ENCODE measurements around the gene CYP26C1. TPM values are rescaled to one million over a fixed set of nuclear protein-coding genes. Genes with fewer than 3 reads are reported as not detected.
A peak's percentile ranks its signal among the peaks of the same experiment; 100 is the strongest.

The CYP26C1 gene
- 1 to 10 TPM in 1 of 3 donors, under 1 TPM in 1, not detected in 1; 0.12 to 1.3 TPM for polyA plus RNA-seq

GRCh38 chr10:93059975-93060886 is at the start of gene CYP26C1:
Gene CYP26C1 (plus strand): TSS chr10:93060798. CDS start chr10:93061264, 466 bp downstream.
- Mint-ChIP-seq H3K4me1 (peaks cover 11 to 26% of the 10 kb centered on the region in 2 donors), H3K9me3 (no peaks in the 10 kb centered on the region), H3K27ac (no peak within 1 kb of the TSS), H3K27me3 (ENCODE audit: low read depth in 3 of 3) (peaks cover 10 to 13% (median 12%) of the 10 kb centered on the region in 3 donors), H3K4me3 (peak within 1 kb of the TSS in 4 of 5 donors; percentile 33 to 75 (median 53)), H3K36me3 (peaks cover 23 to 29% (median 25%) of the 10 kb centered on the region in 3 donors)
- no peak for DNase-seq

- Mint-ChIP-seq H3K27me3 (ENCODE audit: low read depth in 3 of 3) (no peaks in the 10 kb centered on the region), H3K4me1 (no peaks in the 10 kb centered on the region), H3K27ac (no peak overlapping the region), H3K4me3 (no peak overlapping the region), H3K9me3 (no peaks in the 10 kb centered on the region), H3K36me3 (peaks cover 9 to 10% (median 9%) of the 10 kb centered on the region in 3 donors)
- no peak for DNase-seq
Measured at GRCh38 chr10:93015722-93016121, 44.9 kb upstream of the CYP26C1 start.

GRCh38 chr10:93023013-93023650 is 37.5 kb upstream of the CYP26C1 start:
- H3K27me3 Mint-ChIP-seq (ENCODE audit: low read depth in 3 of 3), result no peaks in the 10 kb centered on the region
- no peak for DNase-seq
- no peak overlapping the region for H3K4me3 Mint-ChIP-seq
- peaks cover 13 to 18% (median 14%) of the 10 kb centered on the region in 3 donors for H3K36me3 Mint-ChIP-seq
- no peak overlapping the region for H3K27ac Mint-ChIP-seq
- no peaks in the 10 kb centered on the region for H3K4me1 Mint-ChIP-seq
- H3K9me3 Mint-ChIP-seq, result no peaks in the 10 kb centered on the region

- DNase-seq, result no peak
- H3K4me1 Mint-ChIP-seq, result no peaks in the 10 kb centered on the region
- peaks cover 13 to 16% (median 15%) of the 10 kb centered on the region in 3 donors for H3K36me3 Mint-ChIP-seq
Measured at GRCh38 chr10:93026072-93026471, 34.5 kb upstream of the CYP26C1 start.

GRCh38 chr10:93027508-93027907 is 33.1 kb upstream of the CYP26C1 start:
- no peaks in the 10 kb centered on the region for H3K9me3 Mint-ChIP-seq
- no peak for DNase-seq
- H3K4me1 Mint-ChIP-seq, result no peaks in the 10 kb centered on the region
- H3K36me3 Mint-ChIP-seq, result peaks cover 13 to 20% (median 16%) of the 10 kb centered on the region in 3 donors
- H3K27me3 Mint-ChIP-seq (ENCODE audit: low read depth in 3 of 3), result no peaks in the 10 kb centered on the region
- H3K4me3 Mint-ChIP-seq, result no peak overlapping the region
- H3K27ac Mint-ChIP-seq, result no peak overlapping the region

More at GRCh38 chr10:93026072-93026471, 34.5 kb upstream of the CYP26C1 start:
- Mint-ChIP-seq H3K27me3 (ENCODE audit: low read depth in 3 of 3) (no peaks in the 10 kb centered on the region), H3K4me3 (no peak overlapping the region), H3K9me3 (no peaks in the 10 kb centered on the region), H3K27ac (no peak overlapping the region)

- Mint-ChIP-seq H3K9me3 (no peaks in the 10 kb centered on the region), H3K4me1 (no peaks in the 10 kb centered on the region), H3K27ac (no peak overlapping the region), H3K27me3 (ENCODE audit: low read depth in 3 of 3) (no peaks in the 10 kb centered on the region), H3K4me3 (no peak overlapping the region), H3K36me3 (peaks cover 13 to 19% (median 16%) of the 10 kb centered on the region in 3 donors)
- no peak for DNase-seq
Measured at GRCh38 chr10:93028883-93029282, 31.7 kb upstream of the CYP26C1 start.

- no peak overlapping the region for H3K27ac Mint-ChIP-seq
- no peak for DNase-seq
- peaks cover 13 to 17% (median 16%) of the 10 kb centered on the region in 3 donors for H3K36me3 Mint-ChIP-seq
- no peak overlapping the region for H3K4me3 Mint-ChIP-seq
- H3K27me3 Mint-ChIP-seq (ENCODE audit: low read depth in 3 of 3), result no peaks in the 10 kb centered on the region
- H3K9me3 Mint-ChIP-seq, result no peaks in the 10 kb centered on the region
- no peaks in the 10 kb centered on the region for H3K4me1 Mint-ChIP-seq
Measured at GRCh38 chr10:93030409-93030808, 30.2 kb upstream of the CYP26C1 start.

- Mint-ChIP-seq H3K4me3 (no peak overlapping the region), H3K36me3 (peaks cover 1 to 13% (median 12%) of the 10 kb centered on the region in 3 donors), H3K4me1 (no peaks in the 10 kb centered on the region), H3K9me3 (no peaks in the 10 kb centered on the region), H3K27me3 (ENCODE audit: low read depth in 3 of 3) (no peaks in the 10 kb centered on the region), H3K27ac (no peak overlapping the region)
- no peak for DNase-seq
Measured at GRCh38 chr10:93032105-93032808, 28.3 kb upstream of the CYP26C1 start.

GRCh38 chr10:93032809-93033137 is 27.8 kb upstream of the CYP26C1 start:
- Mint-ChIP-seq H3K4me1 (no peaks in the 10 kb centered on the region), H3K9me3 (no peaks in the 10 kb centered on the region), H3K4me3 (no peak overlapping the region), H3K27ac (peak overlapping the region in 1 of 6 donors; percentile 15), H3K27me3 (ENCODE audit: low read depth in 3 of 3) (no peaks in the 10 kb centered on the region), H3K36me3 (peaks cover 0 to 10% (median 7%) of the 10 kb centered on the region in 3 donors)
- no peak for DNase-seq

GRCh38 chr10:93034426-93034825 is 26.2 kb upstream of the CYP26C1 start:
- Mint-ChIP-seq H3K4me3 (no peak overlapping the region), H3K27ac (no peak overlapping the region), H3K27me3 (ENCODE audit: low read depth in 3 of 3) (no peaks in the 10 kb centered on the region), H3K36me3 (peaks cover 0 to 8% (median 4%) of the 10 kb centered on the region in 3 donors), H3K9me3 (no peaks in the 10 kb centered on the region), H3K4me1 (no peaks in the 10 kb centered on the region)
- no peak for DNase-seq

- no peak for DNase-seq
- Mint-ChIP-seq H3K27ac (no peak overlapping the region), H3K9me3 (no peaks in the 10 kb centered on the region)
Measured at GRCh38 chr10:93039110-93039509, 21.5 kb upstream of the CYP26C1 start.

GRCh38 chr10:93039721-93040120 is 20.9 kb upstream of the CYP26C1 start:
- Mint-ChIP-seq H3K27me3 (ENCODE audit: low read depth in 3 of 3) (no peaks in the 10 kb centered on the region), H3K4me1 (no peaks in the 10 kb centered on the region), H3K27ac (peak overlapping the region in 1 of 6 donors; percentile 48), H3K36me3 (peaks cover 0 to 22% (median 6%) of the 10 kb centered on the region in 3 donors), H3K4me3 (no peak overlapping the region), H3K9me3 (no peaks in the 10 kb centered on the region)
- no peak for DNase-seq

More at GRCh38 chr10:93039110-93039509, 21.5 kb upstream of the CYP26C1 start:
- H3K4me1 Mint-ChIP-seq, result no peaks in the 10 kb centered on the region
- H3K36me3 Mint-ChIP-seq, result peaks cover 0 to 22% (median 6%) of the 10 kb centered on the region in 3 donors
- H3K27me3 Mint-ChIP-seq (ENCODE audit: low read depth in 3 of 3), result no peaks in the 10 kb centered on the region
- H3K4me3 Mint-ChIP-seq, result no peak overlapping the region

- Mint-ChIP-seq H3K27me3 (ENCODE audit: low read depth in 3 of 3) (peaks cover 0 to 7% (median 3%) of the 10 kb centered on the region in 3 donors), H3K4me3 (no peak overlapping the region), H3K36me3 (peaks cover 19 to 26% (median 19%) of the 10 kb centered on the region in 3 donors), H3K9me3 (no peaks in the 10 kb centered on the region), H3K27ac (no peak overlapping the region), H3K4me1 (peaks cover 0 to under 1% of the 10 kb centered on the region in 2 donors)
- DNase-seq, result no peak
Measured at GRCh38 chr10:93054486-93054885, 6.1 kb upstream of the CYP26C1 start.

Measured in immature natural killer cell (primary cell).